ENCODE results near the gene CHD6. TPM values are rescaled to one million over a fixed set of nuclear protein-coding genes. Genes with fewer than 3 reads are reported as not detected.

The CHD6 gene
- total and polyA plus RNA-seq, 2 experiments from 2014 or later, result 41.0 to 158 TPM

GRCh38 chr20:41415191-41415590 is 203.0 kb downstream of the CHD6 start:
- Mint-ChIP-seq H3K36me3 (ENCODE audit: low read depth) (peaks cover 66% of the 10 kb centered on the region), H3K4me1 (no peaks in the 10 kb centered on the region), H3K9me3 (no peaks in the 10 kb centered on the region; the same call in 2 of the 3 replicates), H3K27ac (no peak overlapping the region), H3K27me3 (ENCODE audit: insufficient read depth, low read depth, poor library complexity) (no peaks in the 10 kb centered on the region), H3K4me3 (no peak overlapping the region)
- Histone ChIP-seq H3K4me2 (no peak overlapping the region), H2AFZ (no peak overlapping the region), H3K27me3 (ENCODE audit: insufficient read depth) (no peaks in the 10 kb centered on the region), H3K4me3 (no peak overlapping the region), H3K27ac (ENCODE audit: low read depth) (no peak overlapping the region), H3K4me1 (ENCODE audit: insufficient read depth) (no peaks in the 10 kb centered on the region), H3F3A (replicated peaks; ENCODE audit: low read depth) (no peaks in the 10 kb centered on the region), H3K79me2 (replicated peaks; ENCODE audit: insufficient read depth) (no peaks in the 10 kb centered on the region), H4K20me1 (replicated peaks; ENCODE audit: insufficient read depth) (peaks cover 7% of the 10 kb centered on the region), H3K9me2 (ENCODE audit: insufficient read depth) (no peaks in the 10 kb centered on the region), H3K36me3 (ENCODE audit: insufficient read depth) (peaks cover 44% of the 10 kb centered on the region)
- ATAC-seq (no peak), DNase-seq (ENCODE audit: low spot score) (no peak)
- TF ChIP-seq JUNB (IDR thresholded peaks at IDR 0.05; ENCODE audit: unreplicated experiment) (no peak), STAT1 (IDR thresholded peaks at IDR 0.05; ENCODE audit: unreplicated experiment) (no peak), POLR2AphosphoS5 (IDR thresholded peaks at IDR 0.05; ENCODE audit: low read depth) (no peak), ETS1 (IDR thresholded peaks at IDR 0.05) (no peak), ZNF331 (CRISPR knock-in tag; IDR thresholded peaks at IDR 0.05; ENCODE audit: low read depth) (no peak), ZNF462 (CRISPR knock-in tag; IDR thresholded peaks at IDR 0.05) (no peak), NANOG (IDR thresholded peaks at IDR 0.05; ENCODE audit: borderline replicate concordance) (no peak), ZNF114 (CRISPR knock-in tag; IDR thresholded peaks at IDR 0.05) (no peak), EZH2 (IDR thresholded peaks at IDR 0.05; ENCODE audit: low read depth, unreplicated experiment) (no peak), EZH2phosphoT487 (IDR thresholded peaks at IDR 0.05; ENCODE audit: unreplicated experiment) (no peak), CREB1 (CRISPR knock-in tag; IDR thresholded peaks at IDR 0.05; ENCODE audit: low read depth) (no peak)
- TF ChIP-seq, protein P1, sequence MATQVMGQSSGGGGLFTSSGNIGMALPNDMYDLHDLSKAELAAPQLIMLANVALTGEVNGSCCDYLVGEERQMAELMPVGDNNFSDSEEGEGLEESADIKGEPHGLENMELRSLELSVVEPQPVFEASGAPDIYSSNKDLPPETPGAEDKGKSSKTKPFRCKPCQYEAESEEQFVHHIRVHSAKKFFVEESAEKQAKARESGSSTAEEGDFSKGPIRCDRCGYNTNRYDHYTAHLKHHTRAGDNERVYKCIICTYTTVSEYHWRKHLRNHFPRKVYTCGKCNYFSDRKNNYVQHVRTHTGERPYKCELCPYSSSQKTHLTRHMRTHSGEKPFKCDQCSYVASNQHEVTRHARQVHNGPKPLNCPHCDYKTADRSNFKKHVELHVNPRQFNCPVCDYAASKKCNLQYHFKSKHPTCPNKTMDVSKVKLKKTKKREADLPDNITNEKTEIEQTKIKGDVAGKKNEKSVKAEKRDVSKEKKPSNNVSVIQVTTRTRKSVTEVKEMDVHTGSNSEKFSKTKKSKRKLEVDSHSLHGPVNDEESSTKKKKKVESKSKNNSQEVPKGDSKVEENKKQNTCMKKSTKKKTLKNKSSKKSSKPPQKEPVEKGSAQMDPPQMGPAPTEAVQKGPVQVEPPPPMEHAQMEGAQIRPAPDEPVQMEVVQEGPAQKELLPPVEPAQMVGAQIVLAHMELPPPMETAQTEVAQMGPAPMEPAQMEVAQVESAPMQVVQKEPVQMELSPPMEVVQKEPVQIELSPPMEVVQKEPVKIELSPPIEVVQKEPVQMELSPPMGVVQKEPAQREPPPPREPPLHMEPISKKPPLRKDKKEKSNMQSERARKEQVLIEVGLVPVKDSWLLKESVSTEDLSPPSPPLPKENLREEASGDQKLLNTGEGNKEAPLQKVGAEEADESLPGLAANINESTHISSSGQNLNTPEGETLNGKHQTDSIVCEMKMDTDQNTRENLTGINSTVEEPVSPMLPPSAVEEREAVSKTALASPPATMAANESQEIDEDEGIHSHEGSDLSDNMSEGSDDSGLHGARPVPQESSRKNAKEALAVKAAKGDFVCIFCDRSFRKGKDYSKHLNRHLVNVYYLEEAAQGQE (IDR thresholded peaks at IDR 0.05; ENCODE audit: unreplicated experiment), result no peak
- TF ChIP-seq, protein P2, sequence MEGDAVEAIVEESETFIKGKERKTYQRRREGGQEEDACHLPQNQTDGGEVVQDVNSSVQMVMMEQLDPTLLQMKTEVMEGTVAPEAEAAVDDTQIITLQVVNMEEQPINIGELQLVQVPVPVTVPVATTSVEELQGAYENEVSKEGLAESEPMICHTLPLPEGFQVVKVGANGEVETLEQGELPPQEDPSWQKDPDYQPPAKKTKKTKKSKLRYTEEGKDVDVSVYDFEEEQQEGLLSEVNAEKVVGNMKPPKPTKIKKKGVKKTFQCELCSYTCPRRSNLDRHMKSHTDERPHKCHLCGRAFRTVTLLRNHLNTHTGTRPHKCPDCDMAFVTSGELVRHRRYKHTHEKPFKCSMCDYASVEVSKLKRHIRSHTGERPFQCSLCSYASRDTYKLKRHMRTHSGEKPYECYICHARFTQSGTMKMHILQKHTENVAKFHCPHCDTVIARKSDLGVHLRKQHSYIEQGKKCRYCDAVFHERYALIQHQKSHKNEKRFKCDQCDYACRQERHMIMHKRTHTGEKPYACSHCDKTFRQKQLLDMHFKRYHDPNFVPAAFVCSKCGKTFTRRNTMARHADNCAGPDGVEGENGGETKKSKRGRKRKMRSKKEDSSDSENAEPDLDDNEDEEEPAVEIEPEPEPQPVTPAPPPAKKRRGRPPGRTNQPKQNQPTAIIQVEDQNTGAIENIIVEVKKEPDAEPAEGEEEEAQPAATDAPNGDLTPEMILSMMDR (conservative IDR thresholded peaks at IDR 0.05; ENCODE audit: low read depth in 2 of 2), result no peak
